AG09309 (cell line): Measurements from ENCODE around the gene LPCAT3.

Experiments
- DNase-seq: peaks from one replicate; pipeline ENCODE4 v3.0.0-alpha.2; 2010; ENCODE audit warnings: low read depth
- H3K4me3 ChIP-seq: 2 replicates; pipeline ENCODE4 v1.5.1; 2011; ENCODE audit warnings: mild to moderate bottlenecking, low read depth, low read length, moderate library complexity; ENCODE audit not compliant: control insufficient read depth
- CTCF ChIP-seq: IDR thresholded peaks from 2 replicates; pipeline ENCODE4 v1.5.1; 2011; ENCODE audit warnings: mild to moderate bottlenecking, low read depth, low read length, inconsistent platforms; ENCODE audit not compliant: insufficient read depth, control insufficient read depth; ENCODE audit errors: missing control alignments

The LPCAT3 gene

GRCh38 chr12:7035463-7035862 is 17.2 kb upstream of the LPCAT3 start:
- TF ChIP-seq CTCF: no peak
- H3K4me3 ChIP-seq: no peak overlapping the region
- no peak for DNase-seq

- H3K4me3 ChIP-seq: no peak overlapping the region
- no peak for TF ChIP-seq CTCF
- DNase-seq: no peak
Measured at GRCh38 chr12:7034464-7034863, 16.2 kb upstream of the LPCAT3 start.

- no peak for TF ChIP-seq CTCF
- H3K4me3 ChIP-seq: no peak overlapping the region
- DNase-seq: no peak
Measured at GRCh38 chr12:7032990-7033389, 14.7 kb upstream of the LPCAT3 start.

GRCh38 chr12:7031306-7031705 is 13.0 kb upstream of the LPCAT3 start:
- no peak for DNase-seq
- no peak for TF ChIP-seq CTCF
- no peak overlapping the region for H3K4me3 ChIP-seq

GRCh38 chr12:7026854-7027253 is 8.6 kb upstream of the LPCAT3 start:
- TF ChIP-seq CTCF: no peak
- DNase-seq: no peak
- H3K4me3 ChIP-seq: no peak overlapping the region

- no peak for DNase-seq
- H3K4me3 ChIP-seq: no peak overlapping the region
- no peak for TF ChIP-seq CTCF
Measured at GRCh38 chr12:7023114-7023513, 4.8 kb upstream of the LPCAT3 start.

GRCh38 chr12:7021956-7022355 is 3.7 kb upstream of the LPCAT3 start:
- no peak overlapping the region for H3K4me3 ChIP-seq
- no peak for DNase-seq
- no peak for TF ChIP-seq CTCF
